Parathyroid adenoma (tissue), 2 donors: Measurements from ENCODE around the gene BYSL.

Experiments
- H2AFZ ChIP-seq: fragments of 300-600 bp; sonication (generic); one replicate; pipeline ENCODE4 v1.7.0; 2017; ENCODE audit warnings: antibody characterized with exemption, mild to moderate bottlenecking
- H3K27ac ChIP-seq: fragments of 300-600 bp; sonication (generic); one replicate; pipeline ENCODE4 v1.7.0; 2017
- H3K27me3 ChIP-seq: fragments of 300-600 bp; sonication (generic); one replicate; pipeline ENCODE4 v1.7.0; 2017; ENCODE audit warnings: low read length; ENCODE audit not compliant: control insufficient read depth, insufficient read depth
- H3K36me3 ChIP-seq: fragments of 300-600 bp; sonication (generic); one replicate; pipeline ENCODE4 v1.7.0; 2017; ENCODE audit warnings: low read length; ENCODE audit not compliant: control insufficient read depth, insufficient read depth
- H3K4me1 ChIP-seq: fragments of 300-600 bp; sonication (generic); one replicate; pipeline ENCODE4 v1.7.0; 2017; ENCODE audit warnings: control low read depth
- H3K4me2 ChIP-seq: fragments of 300-600 bp; sonication (generic); one replicate; pipeline ENCODE4 v1.7.0; 2017; ENCODE audit warnings: low read length
- H3K4me3 ChIP-seq: fragments of 300-600 bp; sonication (generic); one replicate; pipeline ENCODE4 v1.7.0; 2017; ENCODE audit warnings: low read depth, low read length
- H3K79me2 ChIP-seq: fragments of 300-600 bp; sonication (generic); one replicate; pipeline ENCODE4 v1.7.0; 2017; ENCODE audit warnings: control low read depth
- H3K9ac ChIP-seq: fragments of 300-600 bp; sonication (generic); one replicate; pipeline ENCODE4 v1.7.0; 2017; ENCODE audit warnings: mild to moderate bottlenecking
- H3K9me3 ChIP-seq: fragments of 300-600 bp; sonication (generic); one replicate; pipeline ENCODE4 v1.7.0; 2017; ENCODE audit warnings: low read length; ENCODE audit not compliant: control insufficient read depth
- CTCF ChIP-seq: fragments of 300-600 bp; sonication (generic); IDR thresholded peaks from one replicate; pipeline ENCODE4 v1.7.0; 2017; ENCODE audit warnings: antibody characterized with exemption, mild to moderate bottlenecking
- donor health status: primary hyperparathyroidism.

Gene BYSL

GRCh38 chr6:41920921-41921711, at the start of gene BYSL, which contains the start of gene MED20:
BYSL (plus strand) TSS chr6:41921499; CDS start chr6:41921563, 64 bp downstream.
MED20 (minus strand) TSS chr6:41921139; CDS start chr6:41921018, 121 bp downstream.
- H2AFZ ChIP-seq: peak within 1 kb of the TSS; percentile 100
- H3K4me2 ChIP-seq: peak within 1 kb of the TSS; percentile 97
- H3K9ac ChIP-seq: peak within 1 kb of the TSS; percentile 38
- no peaks in the 10 kb centered on the region for H3K36me3 ChIP-seq
- peaks cover 44% of the 10 kb centered on the region for H3K79me2 ChIP-seq
- TF ChIP-seq CTCF: peak; percentile 99
- peak within 1 kb of the TSS; percentile 97 for H3K27ac ChIP-seq
- no peaks in the 10 kb centered on the region for H3K9me3 ChIP-seq
- peaks cover 10% of the 10 kb centered on the region for H3K4me1 ChIP-seq
- no peaks in the 10 kb centered on the region for H3K27me3 ChIP-seq
- H3K4me3 ChIP-seq: peak within 1 kb of the TSS; percentile 100

GRCh38 chr6:41871691-41872090, 49.6 kb upstream of the BYSL start:
- no peak for TF ChIP-seq CTCF
- H3K9ac ChIP-seq: no peak overlapping the region
- no peaks in the 10 kb centered on the region for H3K4me1 ChIP-seq
- no peak overlapping the region for H3K4me2 ChIP-seq
- H3K36me3 ChIP-seq: no peaks in the 10 kb centered on the region
- H3K27ac ChIP-seq: no peak overlapping the region
- no peaks in the 10 kb centered on the region for H3K27me3 ChIP-seq
- H3K9me3 ChIP-seq: no peaks in the 10 kb centered on the region
- H2AFZ ChIP-seq: no peak overlapping the region
- no peaks in the 10 kb centered on the region for H3K79me2 ChIP-seq
- H3K4me3 ChIP-seq: no peak overlapping the region

GRCh38 chr6:41872147-41872546, 49.2 kb upstream of the BYSL start:
- H3K9ac ChIP-seq: no peak overlapping the region
- H3K4me1 ChIP-seq: no peaks in the 10 kb centered on the region
- no peaks in the 10 kb centered on the region for H3K79me2 ChIP-seq
- no peaks in the 10 kb centered on the region for H3K9me3 ChIP-seq
- TF ChIP-seq CTCF: no peak
- H3K27me3 ChIP-seq: no peaks in the 10 kb centered on the region
- H3K4me3 ChIP-seq: no peak overlapping the region
- no peak overlapping the region for H3K27ac ChIP-seq
- no peak overlapping the region for H2AFZ ChIP-seq
- no peak overlapping the region for H3K4me2 ChIP-seq
- H3K36me3 ChIP-seq: no peaks in the 10 kb centered on the region

DNA sequence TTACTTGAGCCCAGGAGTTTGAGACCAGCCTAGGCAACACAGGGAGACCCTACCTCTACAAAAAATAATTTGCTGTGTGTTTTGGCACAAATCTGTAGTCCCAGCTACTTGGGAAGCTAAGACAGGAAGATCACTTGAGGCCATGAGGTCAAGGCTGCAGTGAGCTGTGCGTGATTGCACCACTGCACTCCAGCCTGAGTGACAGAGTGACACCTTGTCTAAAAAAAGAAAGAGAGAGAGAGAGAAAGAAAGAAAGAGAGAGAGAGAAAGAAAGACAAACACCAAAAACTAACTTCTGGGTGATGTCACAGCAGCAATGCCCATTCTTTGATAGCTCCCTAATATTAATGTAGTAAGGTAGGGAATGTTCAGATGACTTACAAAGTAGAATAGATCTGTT, 46.6 kb upstream of the BYSL start:
- TF ChIP-seq CTCF: no peak
- no peaks in the 10 kb centered on the region for H3K79me2 ChIP-seq
- no peak overlapping the region for H3K9ac ChIP-seq
- H3K27me3 ChIP-seq: no peaks in the 10 kb centered on the region
- no peaks in the 10 kb centered on the region for H3K9me3 ChIP-seq
- H3K4me2 ChIP-seq: no peak overlapping the region
- no peaks in the 10 kb centered on the region for H3K36me3 ChIP-seq
- H3K27ac ChIP-seq: no peak overlapping the region
- H3K4me3 ChIP-seq: no peak overlapping the region
- no peaks in the 10 kb centered on the region for H3K4me1 ChIP-seq
- H2AFZ ChIP-seq: no peak overlapping the region
